ENCODE data around the gene PTPRG.
A peak's percentile ranks its signal among the peaks of the same experiment; 100 is the strongest.

The PTPRG gene

DNA sequence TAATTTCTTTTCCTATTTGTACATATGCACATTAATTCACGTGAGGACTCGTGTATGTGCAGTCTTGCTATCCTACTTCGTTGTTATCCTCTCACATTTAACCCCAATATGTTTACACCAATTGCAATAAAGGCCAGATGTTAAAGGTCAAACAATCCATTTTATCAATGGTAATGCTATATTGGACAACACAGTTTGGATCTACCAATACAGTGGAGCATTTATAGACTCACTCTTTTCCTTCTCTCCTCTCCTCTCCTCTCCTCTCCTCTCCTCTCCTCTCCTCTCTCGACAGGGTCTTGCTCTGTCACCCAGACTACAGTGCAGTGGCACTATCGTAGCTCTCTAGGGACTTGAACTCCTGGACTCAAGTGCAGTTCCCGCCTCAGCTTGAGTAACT, 324.0 kb downstream of the PTPRG start:
- no peak for DNase-seq

DNA sequence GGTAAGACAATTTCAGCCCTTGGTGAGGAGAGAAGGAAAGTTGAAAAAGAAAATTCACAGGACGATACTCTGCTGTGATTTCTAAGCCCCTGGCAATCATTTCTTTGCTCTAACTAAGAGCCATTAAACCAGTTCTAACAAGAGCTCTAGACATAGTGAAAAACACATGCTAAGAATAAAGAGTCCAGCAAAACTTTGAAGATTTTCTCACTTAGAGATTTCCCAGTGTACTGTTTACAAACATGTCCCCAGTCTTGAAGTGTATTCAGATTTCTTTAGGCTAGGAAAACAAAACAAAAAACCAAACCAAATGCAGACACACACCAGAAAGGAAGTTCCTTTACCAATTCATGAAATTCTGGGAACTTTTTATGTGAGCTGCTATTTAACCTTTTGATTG, 325.8 kb downstream of the PTPRG start:
- no peak for DNase-seq

DNA sequence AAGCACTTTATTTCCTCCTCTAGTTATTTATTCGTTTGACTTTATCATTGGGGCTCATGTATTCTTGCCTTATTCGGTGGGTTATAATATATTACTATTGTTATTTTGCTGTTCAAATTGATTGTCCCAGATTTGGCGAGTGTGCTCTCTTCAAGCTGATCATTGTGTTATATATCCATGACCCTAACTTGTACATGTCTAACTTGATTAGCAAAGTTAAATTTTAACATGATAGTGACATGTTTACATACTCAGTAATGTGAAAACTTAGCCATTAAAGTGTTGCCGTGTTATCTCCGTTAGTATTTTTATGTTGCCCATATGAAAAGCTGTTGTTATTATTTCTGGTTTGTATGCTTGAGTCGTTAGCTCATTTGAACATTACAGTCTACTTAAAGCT, 327.9 kb downstream of the PTPRG start:
- no peak for DNase-seq

DNA sequence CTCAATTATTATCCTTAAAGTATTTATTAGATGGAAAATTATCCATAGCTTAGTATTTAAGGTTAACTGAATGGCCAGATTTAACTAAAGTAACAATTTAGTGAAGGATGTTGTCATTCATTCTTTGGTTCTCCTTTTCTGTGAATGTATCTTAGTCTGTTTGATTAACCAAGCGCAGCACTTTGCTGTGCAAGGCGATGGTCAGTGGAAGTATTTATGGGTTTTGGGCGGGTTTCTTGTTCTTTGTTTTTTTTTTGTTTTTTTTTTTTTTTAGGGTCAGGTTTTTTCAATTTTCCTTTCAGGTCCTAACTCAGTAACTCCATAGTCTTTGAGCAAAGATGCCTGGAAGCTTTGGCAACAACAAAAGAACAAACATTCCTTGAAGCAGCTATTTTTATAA, 328.8 kb downstream of the PTPRG start:
- DNase-seq, result no peak

DNA sequence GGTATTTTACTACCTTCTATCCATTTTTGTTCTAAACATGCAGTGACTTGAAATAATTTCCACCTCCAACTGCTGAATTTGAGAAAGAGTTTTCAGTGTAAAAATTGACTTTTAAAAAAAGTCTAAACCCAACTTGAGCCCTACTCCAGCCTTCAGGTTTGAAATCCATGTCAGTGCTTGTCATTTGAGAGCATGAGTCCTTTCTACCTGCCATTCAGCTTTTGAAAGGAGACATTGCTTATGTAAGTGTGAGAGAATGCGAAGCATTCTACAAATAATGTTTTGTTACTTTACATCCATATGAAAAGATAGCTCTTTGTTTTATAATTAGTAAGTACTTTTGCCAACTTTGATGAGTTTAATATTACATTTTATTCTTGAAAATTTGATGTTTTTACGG, 329.2 kb downstream of the PTPRG start:
- no peak for DNase-seq

DNA sequence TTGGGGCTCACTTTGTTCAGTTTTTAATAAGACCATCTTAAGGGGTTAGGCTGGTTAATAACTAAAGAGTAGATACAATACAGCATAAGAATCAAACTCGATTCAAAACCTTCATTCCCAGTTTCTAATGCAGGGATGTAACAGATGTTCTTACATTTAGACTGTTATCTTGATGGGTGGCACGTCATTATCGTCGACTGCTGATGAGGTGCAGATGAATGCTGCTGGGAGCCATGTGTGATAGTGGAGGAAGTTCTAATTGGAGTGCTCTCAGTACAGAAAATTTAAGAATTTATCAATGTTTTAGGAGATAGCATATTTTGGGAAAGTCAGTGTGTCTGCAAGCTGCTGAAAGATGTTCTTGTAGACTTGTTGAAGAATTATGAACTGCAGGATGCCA, 331.5 kb downstream of the PTPRG start:
- no peak for DNase-seq

DNA sequence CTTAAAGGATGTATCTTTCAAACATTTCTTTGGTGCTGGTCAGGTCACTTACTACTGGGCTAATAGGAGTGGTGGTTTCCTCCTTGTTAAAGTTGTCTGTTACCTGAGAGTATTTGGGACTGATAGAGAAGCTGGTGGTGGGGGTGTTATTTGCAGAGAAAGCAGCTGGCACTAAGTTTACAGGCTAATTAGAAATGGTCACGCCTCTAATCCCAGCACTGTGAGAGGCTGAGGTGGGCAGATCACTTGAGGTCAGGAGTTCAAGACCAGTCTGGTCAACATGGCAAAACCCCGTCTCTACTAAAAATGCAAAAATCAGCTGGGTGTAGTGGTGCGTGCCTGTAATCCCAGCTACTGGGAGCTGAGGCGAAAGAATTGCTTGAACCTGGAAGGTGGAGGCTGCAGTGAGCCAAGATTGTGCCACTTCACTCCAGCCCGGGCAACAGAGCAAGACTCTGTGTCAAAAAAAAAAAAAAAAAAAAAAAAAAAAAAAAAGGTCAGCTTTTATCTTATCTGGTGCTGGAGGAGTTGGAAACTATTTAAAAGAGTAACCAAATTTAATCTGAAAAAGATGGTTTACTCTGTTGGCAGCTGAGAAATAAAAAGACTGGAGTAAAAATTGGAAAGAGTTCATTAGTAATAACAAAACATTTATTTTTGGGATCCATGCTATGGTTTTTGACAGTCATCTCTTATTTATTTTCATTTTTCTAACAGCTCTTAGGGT, 332.6 kb downstream of the PTPRG start:
- DNase-seq, result no peak

DNA sequence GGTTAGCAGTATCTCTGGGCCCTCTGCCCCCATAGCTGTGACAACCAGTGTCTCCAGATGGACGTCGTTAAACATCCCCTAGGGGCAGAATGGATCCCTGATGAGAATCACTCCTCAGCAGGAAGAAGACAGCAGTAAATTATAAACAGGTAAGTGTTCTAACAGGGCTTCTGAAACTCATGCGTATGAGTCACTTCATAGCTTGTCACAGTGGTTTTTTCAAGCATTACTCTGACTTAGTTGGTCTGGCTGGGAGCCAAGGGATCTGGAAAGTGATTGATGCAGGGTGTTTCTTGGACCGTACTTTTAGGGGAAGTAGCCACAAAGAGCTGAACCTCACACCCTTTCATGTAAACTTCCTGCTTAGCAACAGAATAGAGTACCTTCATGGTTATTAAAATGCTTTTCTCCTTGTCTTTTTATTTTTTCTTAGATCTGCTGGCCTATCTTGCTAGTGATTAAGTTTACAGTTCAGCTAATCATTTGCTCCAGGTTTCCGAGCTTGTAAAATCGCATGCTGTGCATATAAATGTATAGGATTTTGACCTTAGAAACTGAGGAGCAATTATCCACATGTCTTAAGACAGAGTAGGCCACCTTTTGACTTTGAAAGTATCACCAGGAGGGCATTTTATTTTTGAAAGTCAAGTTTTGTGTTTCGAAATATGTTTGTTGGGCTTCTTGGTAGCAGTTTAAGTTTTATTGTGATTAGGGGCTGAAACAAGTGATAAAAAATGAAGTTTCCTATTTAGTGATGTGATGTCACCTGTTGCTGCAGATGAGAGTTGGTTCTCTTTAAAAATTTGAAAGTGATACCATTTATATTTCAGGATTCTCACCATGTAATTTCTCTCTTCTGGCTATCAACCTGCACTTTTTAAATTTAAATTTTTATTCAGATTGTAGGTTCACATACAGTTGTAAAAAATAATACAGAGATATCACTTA, 333.9 kb downstream of the PTPRG start:
- DNase-seq, result peak in 16 of 51 donors; percentile 2 to 51 (median 6)

DNA sequence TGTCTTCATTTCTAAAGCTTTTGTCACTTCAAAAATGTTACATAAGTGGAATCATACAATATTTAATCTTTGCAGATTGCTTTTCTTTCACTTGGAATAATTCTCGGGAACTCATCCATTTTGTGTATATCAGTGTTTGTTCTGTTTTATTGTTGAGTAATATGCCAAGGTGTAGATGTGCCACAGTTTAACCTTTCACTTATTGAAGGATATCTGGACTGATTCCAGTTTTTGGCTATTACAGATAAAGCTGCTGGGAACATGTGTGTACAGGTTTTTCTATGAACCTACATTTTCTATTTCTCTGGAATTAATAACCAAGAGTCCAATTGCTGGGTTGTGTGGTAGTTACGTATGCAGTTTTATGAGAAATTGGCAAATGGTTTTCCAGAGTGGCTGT, 334.9 kb downstream of the PTPRG start:
- DNase-seq, result no peak

DNA sequence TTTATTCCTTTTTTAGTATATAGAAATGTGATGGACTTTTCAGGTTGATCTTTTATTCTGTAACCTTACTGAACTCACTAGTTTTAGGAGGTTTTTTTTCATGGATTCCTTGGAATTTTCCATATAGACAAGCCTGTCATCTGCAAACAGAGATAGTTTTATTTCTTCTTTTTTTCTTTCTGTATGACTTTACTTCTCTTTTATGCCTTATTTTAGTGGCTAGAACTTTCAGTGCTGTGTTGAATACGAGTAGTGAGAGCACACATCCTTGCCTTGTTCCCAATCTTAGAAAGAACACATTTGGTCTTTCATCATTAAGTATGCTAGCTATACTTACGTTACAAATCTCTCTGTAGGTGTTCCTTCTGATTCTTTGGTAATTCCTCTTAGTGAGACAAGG, 336.5 kb downstream of the PTPRG start:
- DNase-seq, result no peak

DNA sequence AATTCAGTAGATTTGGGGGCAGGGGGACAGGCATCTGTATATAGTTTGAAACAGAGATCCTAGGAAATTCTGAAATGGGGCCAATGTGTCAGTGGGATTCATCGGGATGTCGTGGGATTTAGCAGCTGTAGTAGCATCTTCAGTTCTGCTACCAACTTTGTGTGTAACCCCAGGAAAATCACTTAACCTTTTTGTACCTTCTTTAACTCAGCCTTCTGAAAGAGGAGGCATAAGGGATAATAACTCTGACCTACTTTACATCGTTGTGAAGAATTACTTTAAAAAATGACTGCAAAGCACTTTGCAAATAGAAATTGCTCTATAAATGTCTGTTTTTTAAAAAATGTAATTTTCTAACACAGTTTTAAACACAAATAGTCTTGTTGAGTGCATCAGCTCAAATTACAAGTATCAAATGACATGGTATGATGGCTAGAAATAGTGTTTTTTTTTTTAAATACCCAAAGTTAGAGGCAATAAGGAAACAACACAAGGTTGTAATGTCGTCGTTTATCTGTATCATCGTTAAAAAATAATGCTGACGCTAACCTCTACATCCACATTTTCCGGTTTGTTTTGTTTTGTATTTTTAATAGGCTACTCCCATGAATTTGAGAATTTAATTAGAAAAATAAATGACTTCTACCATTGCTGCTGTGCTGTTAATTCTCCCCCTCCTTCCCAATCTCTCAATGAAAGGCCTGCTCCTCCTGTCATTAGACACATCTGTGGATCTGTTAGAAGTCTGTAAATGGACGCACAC, 338.5 kb downstream of the PTPRG start:
- DNase-seq, result no peak

DNA sequence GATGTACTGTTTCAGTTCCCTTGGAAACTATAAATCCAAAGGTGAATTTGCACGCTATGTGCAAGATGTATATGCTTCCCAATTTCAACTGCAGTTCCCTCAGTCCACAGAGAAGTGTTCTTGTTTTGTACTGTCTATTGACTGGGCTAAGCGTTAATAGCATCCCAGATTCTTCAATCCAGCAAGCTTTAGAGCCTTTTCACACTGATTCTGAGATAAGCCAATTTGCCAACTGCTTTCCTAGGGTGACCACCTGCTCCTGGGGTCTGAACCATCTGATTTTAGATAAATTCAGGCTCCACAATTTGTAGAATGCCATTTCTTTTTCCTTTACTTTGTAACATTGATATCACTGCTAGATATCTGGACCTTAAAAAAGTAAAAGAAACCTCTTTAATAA, 340.1 kb downstream of the PTPRG start:
- DNase-seq, result no peak

DNA sequence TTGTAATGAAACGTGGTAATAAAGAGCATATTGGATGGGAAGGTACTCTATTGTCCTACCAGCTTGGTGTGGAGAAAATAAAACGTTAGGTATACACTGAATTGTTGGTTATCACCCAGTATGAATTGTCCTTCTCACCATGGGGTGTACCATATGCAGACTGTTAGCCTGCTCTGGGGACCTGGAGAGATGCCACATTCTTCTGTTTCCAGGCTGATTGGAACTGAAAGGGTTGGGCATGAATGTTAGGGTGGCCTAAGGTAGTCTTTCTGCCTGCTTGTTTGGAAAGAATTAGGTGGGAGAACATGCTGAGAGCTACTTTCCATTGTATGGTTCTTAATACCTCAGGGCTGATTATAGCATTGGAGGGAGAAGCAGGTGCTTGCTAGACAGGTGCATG, 340.6 kb downstream of the PTPRG start:
- DNase-seq, result no peak

DNA sequence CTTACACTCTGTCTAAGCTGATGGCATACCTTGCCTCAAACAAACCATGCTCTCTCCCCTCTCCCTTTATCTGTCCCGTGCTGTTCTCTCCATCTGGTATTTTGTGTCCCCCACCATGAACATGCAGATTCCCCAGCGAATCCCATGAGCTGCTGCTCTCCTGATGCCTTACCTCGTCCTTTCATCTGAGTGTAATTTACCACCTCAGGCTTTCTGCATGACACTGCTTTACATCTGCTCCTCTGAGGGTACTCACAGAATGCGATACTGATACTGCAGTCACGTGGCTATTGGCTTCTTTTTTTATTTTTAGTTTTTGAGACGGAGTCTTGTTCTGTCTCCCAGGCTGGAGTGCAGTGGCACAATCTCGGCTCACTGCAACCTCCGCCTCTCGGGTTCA, 341.7 kb downstream of the PTPRG start:
- no peak for DNase-seq

DNA sequence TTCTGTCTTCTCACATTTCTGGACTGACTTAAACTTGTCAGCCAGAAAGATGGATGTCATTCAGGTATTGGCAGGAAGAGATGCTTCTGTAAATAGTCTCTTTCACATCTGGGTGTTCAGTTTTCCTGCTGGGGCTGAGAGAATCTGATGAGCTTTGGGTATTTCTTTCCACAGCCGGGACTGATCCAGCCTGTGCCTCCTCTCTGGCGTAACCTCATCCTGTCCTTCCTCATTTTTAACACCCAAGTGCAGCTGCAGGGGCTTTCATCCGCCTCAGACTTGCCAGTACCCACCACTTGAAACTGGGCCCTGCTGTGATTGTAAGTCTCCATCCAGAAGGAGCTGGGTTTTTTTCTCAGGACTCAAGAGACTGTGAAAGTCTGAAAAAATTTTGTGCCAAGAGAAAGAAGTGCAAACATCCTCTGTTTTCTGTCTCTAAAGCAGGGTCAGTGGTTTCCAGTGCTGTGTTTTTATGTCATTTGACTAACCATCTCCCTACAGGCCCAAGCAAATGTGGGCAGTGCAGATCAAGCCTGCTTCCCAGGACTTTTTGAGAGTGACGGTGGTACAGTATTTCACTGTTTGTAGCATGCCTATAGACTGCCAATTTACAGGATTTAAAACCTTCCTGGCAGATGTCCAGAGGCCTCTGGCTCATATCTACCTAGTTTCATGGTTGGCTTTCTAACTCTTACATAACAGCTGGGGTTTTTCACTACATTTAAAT, 342.7 kb downstream of the PTPRG start:
- peak in 18 of 51 donors; percentile 4 to 59 (median 22) for DNase-seq

DNA sequence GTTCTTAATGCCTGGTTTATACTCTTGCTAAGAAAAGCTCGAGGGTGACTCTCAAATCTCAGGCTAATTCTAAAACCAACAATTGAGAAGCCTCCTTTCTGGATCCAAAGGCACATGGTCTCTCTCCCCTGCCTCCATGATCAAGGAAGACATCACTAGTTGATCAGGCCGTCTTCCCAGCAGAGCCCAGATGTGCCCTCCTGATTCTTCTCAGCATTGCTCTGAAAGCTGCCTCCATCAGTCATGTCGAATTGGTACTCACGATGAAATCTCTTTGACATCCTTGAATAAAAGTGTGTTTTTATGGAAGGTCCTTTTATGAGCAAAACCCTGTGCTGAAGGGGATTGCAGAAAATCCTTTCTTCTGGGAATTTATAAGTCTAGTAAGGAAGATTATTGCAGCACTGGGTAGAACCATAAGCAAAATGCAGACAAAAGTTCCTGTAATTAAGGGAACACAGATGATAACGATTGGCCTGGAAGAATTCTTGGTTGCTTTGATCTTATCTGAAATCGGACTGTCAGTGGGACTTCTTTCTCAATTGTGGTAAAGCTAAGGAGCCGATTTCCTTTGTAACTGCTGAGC, 345.9 kb downstream of the PTPRG start:
- no peak for DNase-seq

DNA sequence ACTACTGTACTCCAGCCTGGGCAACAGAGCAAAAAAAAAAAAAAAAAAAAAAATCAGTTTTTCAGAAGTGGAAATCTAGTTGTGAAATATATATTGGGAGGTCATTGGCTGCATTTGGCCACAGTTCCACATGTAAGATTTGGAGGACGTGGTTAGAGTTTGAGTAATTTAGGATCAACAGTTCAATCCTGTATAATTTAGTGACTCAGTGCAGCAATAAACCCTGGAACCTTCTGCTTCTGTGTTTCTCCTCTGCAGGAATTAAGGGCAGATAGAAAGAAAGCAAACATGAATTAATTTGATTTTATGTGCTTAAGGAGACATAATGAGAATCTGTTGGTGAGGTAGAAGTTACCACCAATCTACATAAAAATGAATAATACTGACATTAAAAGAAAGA, 347.0 kb downstream of the PTPRG start:
- no peak for DNase-seq

DNA sequence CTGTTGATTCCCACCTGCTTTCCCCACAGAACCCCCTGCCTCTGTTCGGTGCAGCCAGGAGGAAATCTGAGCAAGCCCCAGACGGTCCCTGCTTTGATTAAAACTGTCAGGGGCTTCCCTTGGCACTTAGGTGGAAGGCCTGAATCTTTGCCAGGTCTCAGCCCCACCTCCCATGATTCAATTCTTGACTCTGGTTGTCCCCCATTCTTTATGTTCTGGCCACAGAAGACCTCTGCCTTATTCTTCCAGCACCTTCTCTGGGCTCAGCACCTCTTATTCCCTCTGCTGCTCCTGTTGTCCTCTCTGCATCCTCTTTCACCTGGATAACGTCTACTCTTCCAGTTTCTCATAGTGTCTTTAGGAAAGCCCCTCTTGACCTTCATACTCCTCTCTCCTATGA, 349.4 kb downstream of the PTPRG start:
- DNase-seq, result no peak

DNA sequence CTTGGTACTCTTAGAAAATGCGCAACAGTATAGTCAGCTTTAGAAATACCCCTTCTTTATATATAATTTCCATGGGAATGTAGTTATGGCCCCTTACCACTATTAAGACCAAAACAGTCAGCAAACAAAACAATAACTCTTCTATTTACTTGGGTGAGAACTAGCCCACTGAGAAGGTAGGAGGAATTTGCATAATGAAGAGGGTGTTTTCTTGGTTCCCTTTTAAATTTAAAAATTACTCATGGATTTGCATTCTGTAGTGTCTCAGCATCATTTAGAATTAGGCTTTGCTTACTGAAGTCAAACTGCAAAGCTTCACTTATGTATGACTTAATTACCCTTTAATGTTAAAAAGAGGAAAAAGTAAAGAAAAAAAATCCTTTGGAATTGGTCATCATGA, 350.8 kb downstream of the PTPRG start:
- DNase-seq, result no peak

DNA sequence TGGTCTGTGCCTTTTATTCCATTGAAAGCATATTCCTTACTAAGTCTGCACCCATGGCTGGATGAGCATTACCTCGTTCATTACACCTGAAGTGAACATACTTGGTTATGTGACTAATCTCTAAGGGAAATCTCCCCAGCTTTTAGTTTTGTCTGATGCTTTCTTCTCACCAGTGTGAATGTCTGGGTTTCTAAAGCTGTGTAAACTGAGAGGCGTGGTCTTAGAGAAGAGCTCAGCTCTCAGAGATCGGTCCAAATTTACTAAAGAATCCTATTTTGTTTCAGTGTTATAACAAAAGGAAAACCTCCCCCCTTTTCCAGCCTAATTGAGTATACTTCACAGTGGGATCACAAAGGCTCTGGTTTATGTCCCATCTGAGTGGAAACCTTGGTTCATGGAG, 352.3 kb downstream of the PTPRG start:
- no peak for DNase-seq

DNA sequence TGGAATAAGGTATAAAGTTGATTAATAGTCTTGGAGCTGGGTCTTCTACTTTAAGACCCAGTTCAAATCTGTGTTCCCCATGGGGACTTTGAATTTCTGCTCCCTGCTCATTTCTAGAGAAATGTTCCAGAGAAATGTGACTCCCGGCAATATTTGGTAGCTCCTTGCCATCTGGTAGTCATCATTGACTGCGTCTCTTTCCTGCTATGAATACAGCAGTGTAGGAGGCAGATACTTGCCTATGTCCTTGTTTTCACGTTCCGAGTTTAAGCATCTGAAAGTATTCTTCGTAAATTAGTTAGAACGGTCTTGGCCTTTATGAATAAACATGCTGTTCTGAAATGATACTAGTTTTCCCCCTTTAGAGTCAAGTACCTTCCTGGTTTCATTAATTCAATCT, 352.9 kb downstream of the PTPRG start:
- DNase-seq, result no peak

Data from hypothalamus (tissue), 51 donors.